HK-2 (cell line): ENCODE results near the gene GIPC3.

Experiments used
- DNase-seq: peaks from one replicate; pipeline ENCODE4 v3.0.0-alpha.2; 2018; ENCODE audit not compliant: unreplicated experiment

GIPC3 gene, protein sequence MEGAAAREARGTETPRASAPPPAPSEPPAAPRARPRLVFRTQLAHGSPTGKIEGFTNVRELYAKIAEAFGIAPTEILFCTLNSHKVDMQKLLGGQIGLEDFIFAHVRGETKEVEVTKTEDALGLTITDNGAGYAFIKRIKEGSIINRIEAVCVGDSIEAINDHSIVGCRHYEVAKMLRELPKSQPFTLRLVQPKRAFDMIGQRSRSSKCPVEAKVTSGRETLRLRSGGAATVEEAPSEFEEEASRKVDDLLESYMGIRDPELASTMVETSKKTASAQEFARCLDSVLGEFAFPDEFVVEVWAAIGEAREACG

DNA sequence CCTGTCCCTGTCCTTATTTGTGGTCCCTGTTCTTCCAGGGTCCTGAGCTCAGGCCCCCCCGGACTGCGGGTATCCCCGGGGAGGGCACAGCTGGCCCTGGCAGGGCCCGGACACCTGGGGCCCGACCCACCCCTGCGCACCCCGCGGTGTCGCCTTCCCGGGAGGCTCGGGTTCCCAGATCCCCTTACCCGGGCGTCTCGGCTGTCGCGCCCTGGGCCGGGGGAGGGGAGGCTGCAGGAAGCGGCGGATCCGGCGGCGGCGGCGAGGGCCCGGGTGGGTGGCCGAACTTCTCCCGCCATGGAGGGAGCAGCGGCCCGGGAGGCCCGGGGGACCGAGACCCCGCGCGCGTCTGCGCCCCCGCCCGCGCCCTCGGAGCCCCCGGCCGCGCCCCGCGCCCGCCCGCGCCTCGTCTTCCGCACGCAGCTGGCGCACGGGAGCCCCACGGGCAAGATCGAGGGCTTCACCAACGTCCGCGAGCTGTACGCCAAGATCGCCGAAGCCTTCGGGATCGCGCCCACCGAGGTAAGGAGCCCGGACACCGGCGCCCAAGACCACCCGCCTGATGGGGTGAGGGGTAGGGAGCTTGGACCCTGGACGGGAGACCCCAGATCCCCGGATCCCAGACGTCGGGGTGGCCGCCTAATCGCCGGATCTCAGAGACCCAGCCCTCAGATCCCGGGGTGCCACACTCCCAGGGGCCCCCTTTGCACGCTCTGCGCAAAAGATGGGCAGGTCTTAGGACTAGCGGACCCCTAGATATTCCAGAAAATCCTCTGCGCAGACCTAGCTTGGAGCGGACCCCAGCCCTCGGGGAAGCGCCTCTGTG, at the start of gene GIPC3:
TSS of gene GIPC3 (plus strand) at position 178 of the 826 bp plus-strand sequence. CDS start at position 298, 120 bp downstream.
- DNase-seq = no peak

DNA sequence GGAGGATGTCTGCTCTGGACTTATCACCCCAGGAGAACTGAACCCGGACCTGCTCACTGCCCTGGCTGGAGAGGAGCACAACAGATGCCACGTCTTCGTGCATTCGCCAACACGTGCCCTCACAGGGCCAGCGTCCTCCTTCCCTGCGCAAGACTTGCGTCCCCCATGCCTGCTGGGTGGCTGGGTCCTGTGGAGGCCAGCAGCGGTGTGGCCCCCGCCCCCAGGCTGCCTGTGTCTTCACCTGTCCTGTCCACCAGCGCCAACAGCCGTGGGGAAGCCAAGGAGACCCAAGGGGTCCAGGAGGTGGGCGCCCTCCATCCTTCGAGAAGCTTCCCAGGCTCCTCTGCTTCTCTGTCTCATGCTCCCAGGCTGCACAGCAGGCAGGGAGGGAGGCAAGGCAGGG, 49.7 kb upstream of the GIPC3 start:
- DNase-seq = no peak

- DNase-seq = no peak
These were observed 49.3 kb upstream of the GIPC3 start for GRCh38 chr19:3535981-3536380.

GRCh38 chr19:3536429-3537100, 48.7 kb upstream of the GIPC3 start:
- DNase-seq = no peak

GRCh38 chr19:3537101-3537437, 48.2 kb upstream of the GIPC3 start:
- no peak for DNase-seq

DNA sequence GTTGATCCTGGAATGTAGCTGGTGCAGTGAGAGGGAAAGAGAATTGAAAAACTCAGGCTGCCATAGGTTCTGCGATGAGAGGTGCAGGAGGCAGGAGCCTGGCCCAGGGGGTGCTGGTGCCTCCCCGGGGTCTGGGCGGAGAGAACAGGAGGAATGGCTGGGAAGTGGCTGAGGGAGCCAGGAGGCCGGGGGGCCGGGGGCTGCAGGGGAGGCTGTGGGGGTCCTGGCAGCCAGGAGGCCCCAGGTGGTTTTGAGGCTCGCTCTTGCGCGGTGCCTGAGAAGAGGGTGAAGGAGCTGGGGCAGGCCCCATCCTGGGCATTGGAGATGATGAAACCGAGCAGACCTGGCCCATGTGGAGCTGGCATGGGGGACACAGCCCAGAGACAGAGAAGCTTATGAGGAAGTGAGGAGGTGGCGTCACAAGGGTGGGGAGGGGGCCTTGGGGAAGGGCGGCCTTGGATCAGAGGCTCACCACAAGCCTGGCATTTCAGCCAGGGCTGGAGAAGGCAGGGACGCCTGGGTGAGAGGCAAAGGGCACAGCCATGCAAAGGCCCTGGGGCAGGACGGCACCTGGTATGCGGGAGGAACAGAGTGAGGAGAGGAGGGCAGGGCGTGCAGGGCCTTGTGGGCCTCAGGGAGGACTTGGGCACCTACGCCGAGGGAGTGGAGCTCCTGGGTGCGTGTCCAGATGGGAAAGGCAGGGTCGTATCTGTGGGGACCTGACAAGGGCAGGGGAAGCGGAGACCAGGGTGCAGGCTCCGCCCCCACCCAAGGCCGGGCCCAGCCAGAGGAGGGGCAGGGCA, 47.6 kb upstream of the GIPC3 start:
- DNase-seq = peak; percentile 33

- no peak for DNase-seq
These were observed 46.9 kb upstream of the GIPC3 start for GRCh38 chr19:3538258-3538929.

- DNase-seq = peak; percentile 45
These were observed 46.1 kb upstream of the GIPC3 start, which contains the start of gene TEKTIP1 for GRCh38 chr19:3538965-3539755. Gene TEKTIP1, plus strand, starts transcription at chr19:3539174. Its CDS starts 4 bp downstream, at chr19:3539178.

DNA sequence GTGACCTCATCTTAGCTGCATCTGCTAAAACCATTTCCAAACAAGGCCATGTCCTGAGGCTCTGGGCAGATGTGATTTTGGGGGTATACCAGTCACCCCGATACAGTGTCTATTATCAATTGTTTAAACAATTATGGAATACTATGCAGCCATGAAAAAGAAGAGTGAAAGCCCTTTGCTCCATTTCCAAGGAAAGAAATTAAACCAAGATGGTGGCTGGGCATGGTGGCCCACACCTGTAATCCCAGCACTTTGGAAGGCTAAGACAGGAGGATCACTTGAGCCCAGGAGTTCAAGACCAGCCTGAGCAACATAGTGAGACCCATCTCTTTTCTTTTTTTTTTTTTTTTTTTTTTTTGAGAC, 45.5 kb upstream of the GIPC3 start:
- DNase-seq = no peak

DNA sequence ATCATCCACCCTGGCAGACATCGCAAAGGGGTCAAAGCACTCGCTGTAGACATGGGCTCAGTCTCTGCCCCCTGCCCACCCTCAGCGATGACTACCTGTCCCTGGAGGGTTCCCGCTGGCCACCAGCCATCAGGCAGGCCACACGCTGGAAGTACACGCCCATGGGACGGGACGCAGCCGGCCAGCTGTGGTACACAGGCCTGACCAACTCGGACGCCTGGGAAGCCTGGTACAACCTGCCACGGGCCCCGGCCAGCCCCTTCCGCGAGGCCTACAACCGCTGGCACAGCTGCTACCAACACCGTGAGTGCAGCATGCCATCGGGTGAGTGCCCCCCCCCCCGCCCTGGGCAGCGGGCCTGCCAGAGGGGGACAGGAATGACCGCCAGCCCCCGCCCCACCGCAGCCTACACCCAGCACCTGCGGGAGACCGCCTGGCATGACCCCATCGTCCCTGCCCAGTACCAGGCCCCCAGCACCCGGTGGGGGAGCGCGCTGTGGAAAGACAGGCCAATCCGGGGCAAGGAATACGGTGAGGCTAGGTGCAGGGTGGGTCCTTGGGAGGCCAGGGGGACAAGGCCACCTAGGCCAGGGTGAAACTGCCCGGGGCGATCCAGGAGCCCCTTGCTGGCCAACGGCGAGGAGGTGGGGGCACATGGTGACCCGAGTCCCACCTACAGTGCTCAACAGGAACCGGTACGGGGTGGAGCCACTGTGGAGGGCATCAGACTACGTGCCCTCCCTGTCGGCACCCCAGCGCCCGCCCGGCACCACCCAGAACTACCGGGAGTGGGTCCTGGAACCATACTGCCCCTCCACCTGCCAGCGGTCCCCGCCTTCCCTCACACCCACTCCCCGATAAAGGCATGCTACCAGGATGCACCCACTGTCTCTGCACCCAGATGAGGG, 41.9 kb upstream of the GIPC3 start:
- no peak for DNase-seq

GRCh38 chr19:3544058-3544376, 41.3 kb upstream of the GIPC3 start:
- no peak for DNase-seq

GRCh38 chr19:3544742-3545668, 40.3 kb upstream of the GIPC3 start:
- peak; percentile 84 for DNase-seq

- no peak for DNase-seq
These were observed 39.6 kb upstream of the GIPC3 start for GRCh38 chr19:3545669-3546034.

- no peak for DNase-seq
These were observed 39.2 kb upstream of the GIPC3 start for GRCh38 chr19:3546119-3546518.

DNA sequence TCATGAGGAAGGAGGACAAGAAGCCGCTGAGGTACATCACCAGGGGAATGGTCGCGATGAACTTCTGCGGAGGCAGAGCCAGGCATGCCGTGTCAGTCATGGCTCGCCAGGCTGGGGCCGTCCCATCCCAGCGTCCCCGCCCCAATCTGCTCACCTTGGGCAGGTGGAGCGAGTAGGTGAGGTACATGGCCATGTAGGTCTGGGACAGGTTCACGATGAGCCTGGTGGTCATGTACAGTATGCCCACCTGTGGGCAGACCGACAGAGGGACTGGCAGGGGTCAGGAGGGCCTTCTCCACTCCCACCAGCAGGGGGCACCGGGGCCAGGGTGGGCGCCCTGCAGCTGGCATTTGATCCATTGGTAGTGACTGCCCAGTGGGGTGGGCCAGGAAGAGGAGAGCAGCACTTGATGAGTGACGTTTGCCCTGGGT, 38.0 kb upstream of the GIPC3 start:
- DNase-seq = peak; percentile 40

DNA sequence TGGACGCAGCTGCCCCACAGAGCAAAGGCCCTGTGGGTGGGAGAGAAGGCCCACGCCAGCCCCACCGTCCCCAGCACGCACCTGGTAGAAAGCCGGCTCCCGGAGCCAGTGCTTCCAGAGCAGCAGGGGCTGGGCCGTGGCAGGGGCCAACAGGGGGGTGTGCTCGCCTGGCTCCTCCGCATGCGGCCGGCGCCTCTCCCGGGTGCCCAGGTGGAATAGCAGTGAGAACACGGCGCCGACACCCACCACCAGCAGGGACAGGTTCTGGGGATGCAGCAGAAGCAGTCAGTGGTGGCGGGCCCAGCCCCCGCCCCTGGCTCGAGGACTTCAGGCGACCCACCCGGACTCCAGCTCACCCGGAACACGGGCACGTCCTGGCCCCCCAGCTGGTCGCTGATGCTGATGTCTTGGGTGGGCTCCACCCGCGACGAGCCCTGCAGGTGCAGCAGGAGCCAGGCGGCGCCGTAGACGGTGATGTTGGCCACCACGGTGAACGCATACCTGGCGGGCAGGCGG, 37.5 kb upstream of the GIPC3 start:
- DNase-seq = no peak

DNA sequence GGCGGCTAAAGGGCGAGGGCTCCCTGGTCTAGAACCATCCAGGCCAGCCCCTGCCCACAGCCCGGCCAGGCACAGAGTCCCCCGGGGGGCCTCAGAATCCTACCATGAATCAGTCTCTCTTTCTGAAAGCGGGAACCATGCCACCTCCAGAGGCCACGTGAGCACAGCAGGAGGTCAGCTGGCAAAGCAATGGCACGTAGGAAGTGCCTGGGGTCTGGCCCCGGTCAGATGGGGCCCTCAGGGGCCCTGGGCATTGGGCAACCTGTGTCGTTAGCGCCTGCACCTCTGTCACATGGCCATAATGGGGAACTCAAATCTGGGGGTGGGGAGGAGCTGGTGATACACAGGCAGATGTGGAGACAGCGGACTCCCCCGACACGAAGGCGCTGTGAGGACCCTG, 36.7 kb upstream of the GIPC3 start:
- DNase-seq = no peak

DNA sequence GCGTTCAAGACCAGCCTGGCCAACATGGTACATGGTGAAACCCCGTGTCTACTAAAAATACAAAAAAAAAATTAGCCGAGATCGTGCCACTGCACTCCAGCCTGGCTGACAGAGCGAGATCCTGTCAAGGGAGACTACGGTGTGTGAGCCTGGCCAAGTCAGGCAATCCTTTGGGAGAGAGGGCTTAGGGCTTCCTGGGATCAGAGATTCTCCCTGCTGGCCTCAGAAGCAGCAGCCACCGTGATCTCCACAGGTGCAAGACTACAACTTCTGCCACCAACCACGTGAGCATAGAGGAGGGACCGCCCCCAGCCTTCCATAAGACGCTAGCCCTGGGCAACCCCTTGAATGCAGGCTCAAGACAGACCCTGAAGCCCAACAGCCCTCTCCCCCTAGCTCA, 35.5 kb upstream of the GIPC3 start:
- no peak for DNase-seq
